D721Med (cell line): Measurements from ENCODE around the gene SYNRG.
"Not testable (repeated sequence)": the region's sequence is repeated elsewhere in the genome, so short reads cannot be mapped to it uniquely, and the experiment has no call there.

Experiments
- DNase-seq: peaks from one replicate; pipeline ENCODE4 v3.0.0; 2011; ENCODE audit warnings: low spot score; ENCODE audit not compliant: insufficient read length
- FAIRE-seq: peaks from 2 replicates; lab custom pipeline; 2011; peaks lifted over from hg19 to GRCh38; lab: Jason Lieb, UNC
- TF ChIP-seq, protein P1 (sequence below): IDR thresholded peaks from 2 replicates; pipeline ENCODE4 v1.5.1; 2012; ENCODE audit warnings: mild to moderate bottlenecking, control low read depth; ENCODE audit not compliant: insufficient read depth; ENCODE audit errors: missing control alignments

SYNRG gene

DNA sequence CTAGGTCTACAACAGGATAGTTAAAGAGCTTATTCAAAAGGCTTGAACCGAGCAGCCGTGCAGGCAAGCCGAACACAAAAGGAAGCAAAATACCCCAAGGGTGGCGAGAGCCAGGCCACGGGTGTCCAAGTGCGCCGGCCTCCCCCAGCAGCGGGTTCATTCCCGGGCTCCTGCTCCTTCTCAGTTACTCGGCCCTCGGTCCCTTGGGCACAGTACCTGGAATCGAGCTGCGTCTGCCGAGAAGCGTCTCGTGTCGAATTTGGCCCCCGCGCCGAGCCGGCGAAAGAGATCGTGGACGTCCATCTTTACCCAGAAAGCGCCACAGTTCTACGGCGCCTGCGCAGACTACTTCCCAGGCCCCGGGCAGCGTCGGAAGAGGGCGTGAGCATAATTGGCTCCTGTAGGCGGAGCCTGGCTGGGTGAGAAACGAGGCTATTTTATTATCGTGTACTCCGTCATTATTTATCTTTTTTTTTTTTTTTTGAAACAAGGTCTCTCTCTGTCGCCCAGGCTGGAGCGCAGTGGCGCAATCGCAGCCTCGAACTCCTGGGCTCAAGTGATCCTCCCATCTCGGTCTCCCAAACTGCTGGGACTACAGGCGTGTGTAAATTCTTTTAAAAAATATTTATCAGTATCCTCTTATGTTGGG lies 34.0 kb upstream of the SYNRG start, which contains the start of gene DDX52:
Gene DDX52, minus strand, starts transcription at position 329 of the 649 bp plus-strand sequence. Its CDS starts 26 bp downstream, at position 303.
- TF ChIP-seq, protein P1, sequence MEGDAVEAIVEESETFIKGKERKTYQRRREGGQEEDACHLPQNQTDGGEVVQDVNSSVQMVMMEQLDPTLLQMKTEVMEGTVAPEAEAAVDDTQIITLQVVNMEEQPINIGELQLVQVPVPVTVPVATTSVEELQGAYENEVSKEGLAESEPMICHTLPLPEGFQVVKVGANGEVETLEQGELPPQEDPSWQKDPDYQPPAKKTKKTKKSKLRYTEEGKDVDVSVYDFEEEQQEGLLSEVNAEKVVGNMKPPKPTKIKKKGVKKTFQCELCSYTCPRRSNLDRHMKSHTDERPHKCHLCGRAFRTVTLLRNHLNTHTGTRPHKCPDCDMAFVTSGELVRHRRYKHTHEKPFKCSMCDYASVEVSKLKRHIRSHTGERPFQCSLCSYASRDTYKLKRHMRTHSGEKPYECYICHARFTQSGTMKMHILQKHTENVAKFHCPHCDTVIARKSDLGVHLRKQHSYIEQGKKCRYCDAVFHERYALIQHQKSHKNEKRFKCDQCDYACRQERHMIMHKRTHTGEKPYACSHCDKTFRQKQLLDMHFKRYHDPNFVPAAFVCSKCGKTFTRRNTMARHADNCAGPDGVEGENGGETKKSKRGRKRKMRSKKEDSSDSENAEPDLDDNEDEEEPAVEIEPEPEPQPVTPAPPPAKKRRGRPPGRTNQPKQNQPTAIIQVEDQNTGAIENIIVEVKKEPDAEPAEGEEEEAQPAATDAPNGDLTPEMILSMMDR = peak; percentile 17
- no peak for FAIRE-seq
- DNase-seq = peak; percentile 66

DNA sequence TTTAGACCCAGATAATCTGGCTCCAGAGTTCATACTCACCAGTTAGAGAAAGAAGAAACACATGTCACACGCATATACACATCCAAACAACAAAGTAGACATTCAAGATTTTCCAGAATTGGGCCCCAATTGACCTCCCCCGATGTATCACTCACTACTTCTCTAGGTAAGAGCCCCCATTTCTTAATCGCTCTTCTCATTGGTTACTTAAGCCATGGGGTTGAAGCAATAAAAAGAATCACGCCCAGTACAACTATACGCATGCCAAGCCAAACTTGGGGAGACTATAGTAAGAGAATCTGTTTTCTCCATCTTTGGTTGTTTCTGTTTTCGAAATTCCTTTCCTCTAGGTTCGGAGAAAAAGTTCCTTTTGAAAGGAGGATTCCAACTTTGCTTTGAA lies 33.5 kb upstream of the SYNRG start:
- DNase-seq (no peak), FAIRE-seq (no peak)
- TF ChIP-seq, protein P1 = no peak

- DNase-seq (no peak), FAIRE-seq (no peak)
- TF ChIP-seq, protein P1 = no peak
Observed at GRCh38 chr17:37640015-37640414, 30.8 kb upstream of the SYNRG start.

- FAIRE-seq (no peak), DNase-seq (no peak)
- TF ChIP-seq, protein P1 = no peak
Observed at GRCh38 chr17:37637956-37638355, 28.7 kb upstream of the SYNRG start.

- FAIRE-seq, DNase-seq: not testable (repeated sequence)
Observed at GRCh38 chr17:37616430-37616829, 7.2 kb upstream of the SYNRG start.

- TF ChIP-seq, protein P1 = no peak
- no peak for FAIRE-seq
Observed at GRCh38 chr17:37614823-37615222, 5.6 kb upstream of the SYNRG start.

DNA sequence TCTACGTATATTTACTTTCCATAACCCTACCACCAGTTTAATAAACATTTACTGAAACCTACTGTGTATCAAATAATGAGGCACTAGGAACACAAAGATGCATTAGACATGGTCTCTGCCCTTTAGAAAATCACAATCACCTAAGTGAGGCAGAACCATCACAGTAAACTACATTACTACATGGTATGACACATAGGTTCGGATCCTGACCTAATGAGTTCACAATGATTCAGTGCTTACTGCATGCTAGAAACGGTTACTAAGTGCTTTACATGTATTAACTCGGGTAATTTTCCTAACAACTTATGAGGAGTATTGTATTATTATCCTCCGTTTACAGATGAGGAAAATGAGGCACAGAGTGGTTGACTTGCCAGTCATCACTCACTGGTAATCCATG lies 5.2 kb upstream of the SYNRG start:
- no peak for DNase-seq
- TF ChIP-seq, protein P1 = no peak
- no peak for FAIRE-seq

More at GRCh38 chr17:37614823-37615222, 5.6 kb upstream of the SYNRG start:
- no peak for DNase-seq

GRCh38 chr17:37610971-37611370 lies 1.8 kb upstream of the SYNRG start:
- no peak for DNase-seq
- no peak for FAIRE-seq

GRCh38 chr17:37610041-37610420 lies 813 bp upstream of the SYNRG start:
- DNase-seq, FAIRE-seq: not testable (repeated sequence)

More at GRCh38 chr17:37610971-37611370, 1.8 kb upstream of the SYNRG start:
- TF ChIP-seq, protein P1 = no peak
